OCI-LY3 (cell line): Measurements from ENCODE around the gene ELP4.

Source experiments
- CTCF ChIP-seq: fragments of 200-600, 300-600 bp; sonication (generic); IDR thresholded peaks from 2 replicates; pipeline ENCODE4 v1.5.1; 2014; ENCODE audit warnings: antibody characterized with exemption, low read length, low read depth
- EZH2phosphoT487 ChIP-seq: fragments of 200-600 bp; shearing (Covaris generic); IDR thresholded peaks from 2 replicates; pipeline ENCODE4 v1.6.1; 2018; ENCODE audit warnings: antibody characterized with exemption, mixed run types, low read depth

GRCh38 chr11:31687861-31688260 lies 178.3 kb downstream of the ELP4 start:
- TF ChIP-seq CTCF (no peak), EZH2phosphoT487 (no peak)
